HCT116 (cell line): ENCODE data around the gene FOXK1. TPM values are rescaled to one million over a fixed set of nuclear protein-coding genes. Genes with fewer than 3 reads are reported as not detected.

Source experiments
- ATAC-seq: fragments of 200-7000 bp; cut with Tn5 transposase; 2 replicates; pipeline ENCODE4 v1.9.1; 2020; ENCODE audit warnings: mild to moderate bottlenecking, moderate library complexity
- BruUV-seq: library from RNA; stranded (reverse); fragments of 400-500 nt; replicated peaks from 2 replicates; lab custom pipeline; 2021; lab: Mats Ljungman, UMichigan
- CTCF ChIA-PET: fragments of 300-600 bp; sonication (Branson Sonifier 250); formaldehyde crosslinking; loops from one replicate; lab custom pipeline; 2021; ENCODE audit warnings: antibody characterized with exemption; lab: Charles Lee
- POLR2A ChIA-PET: fragments of 300-600, 350-600 bp; sonication (Branson Sonifier 250); formaldehyde crosslinking; loops from one replicate; lab custom pipeline; 2021; ENCODE audit warnings: antibody characterized with exemption; lab: Charles Lee
- RAD21 ChIA-PET, 2 experiments: fragments of 300-600 bp; sonication (Branson Sonifier 250); formaldehyde crosslinking; loops; one replicate each; lab custom pipeline; 2023; ENCODE audit warnings: low total read pairs in 2 of 2; ENCODE audit not compliant: uncharacterized antibody in 2 of 2, unreplicated experiment in 2 of 2, low non-redundant PET in 1 of 2; lab: Charles Lee
- DNase-seq: peaks from one replicate; pipeline ENCODE4 v3.0.0-alpha.2; 2010; ENCODE audit warnings: low read depth, low spot score
- H2AFZ ChIP-seq: fragments of 200-600 bp; shearing (Covaris generic), sonication (generic); 2 replicates; pipeline ENCODE4 v1.6.1; 2017; ENCODE audit warnings: low read depth, mixed run types, mixed read lengths, antibody characterized with exemption, low read length; ENCODE audit not compliant: poor library complexity, severe bottlenecking
- H3K27ac ChIP-seq: 2 replicates; pipeline ENCODE4 v1.5.1; 2012; ENCODE audit warnings: low read depth, low read length
- H3K27me3 ChIP-seq: fragments of 200-600 bp; sonication (generic); 2 replicates; pipeline ENCODE4 v1.6.1; 2016; ENCODE audit warnings: mixed run types, low read length, mixed read lengths; ENCODE audit not compliant: insufficient read depth
- H3K36me3 ChIP-seq, 2 experiments: fragments of 200-500 bp in 1 of 2; fragments of 200-600 bp in 1 of 2; sonication (Bioruptor generic) in 1 of 2; sonication (generic) in 1 of 2; 2 replicates each; pipeline versions ENCODE4 v1.5.1 to v1.6.1; 2014 to 2016; ENCODE audit warnings: low read length in 2 of 2, inconsistent platforms in 1 of 2, mixed read lengths in 1 of 2, mixed run types in 1 of 2; ENCODE audit not compliant: insufficient read depth in 2 of 2, control insufficient read depth in 1 of 2
- H3K4me1 ChIP-seq, 2 experiments: fragments of 200-600 bp in 1 of 2; sonication (generic) in 1 of 2; 2 replicates each; pipeline versions ENCODE4 v1.5.1 to v1.6.1; 2012 to 2017; ENCODE audit warnings: low read length in 2 of 2, inconsistent platforms in 1 of 2, mild to moderate bottlenecking in 1 of 2, mixed read lengths in 1 of 2, mixed run types in 1 of 2, moderate library complexity in 1 of 2; ENCODE audit not compliant: insufficient read depth in 2 of 2, control insufficient read depth in 1 of 2
- H3K4me2 ChIP-seq: fragments of 200-600 bp; sonication (generic); 2 replicates; pipeline ENCODE4 v1.6.1; 2017; ENCODE audit warnings: mixed run types, low read length, mixed read lengths
- H3K4me3 ChIP-seq, 2 experiments: fragments of 200-600 bp in 1 of 2; sonication (generic) in 1 of 2; replicated peaks in 1 of 2; 2 replicates each; pipeline ENCODE4 v1.5.1; 2011 to 2016; ENCODE audit warnings: low read length in 2 of 2, control low read depth in 1 of 2, low read depth in 1 of 2, mild to moderate bottlenecking in 1 of 2, mixed read lengths in 1 of 2, mixed run types in 1 of 2
- H3K79me2 ChIP-seq: fragments of 200-600 bp; sonication (generic); 2 replicates; pipeline ENCODE4 v1.6.1; 2017; ENCODE audit warnings: mild to moderate bottlenecking, mixed run types, low read length, moderate library complexity, mixed read lengths; ENCODE audit not compliant: insufficient read depth
- H3K9ac ChIP-seq: fragments of 200-600 bp; sonication (generic); 2 replicates; pipeline ENCODE4 v1.6.1; 2016; ENCODE audit warnings: low read length, mixed read lengths
- H3K9me2 ChIP-seq: fragments of 200-600 bp; sonication (generic), shearing (Covaris generic); 2 replicates; pipeline ENCODE4 v1.6.1; 2017; ENCODE audit warnings: mixed run types, mild to moderate bottlenecking, moderate library complexity; ENCODE audit not compliant: insufficient read depth
- H3K9me3 ChIP-seq, 2 experiments: fragments of 200-500 bp in 1 of 2; fragments of 200-600 bp in 1 of 2; sonication (Bioruptor generic) in 1 of 2; sonication (generic) in 1 of 2; 2 replicates each; pipeline ENCODE4 v1.6.1; 2014 to 2017; ENCODE audit warnings: low read length in 2 of 2, mixed read lengths in 2 of 2, inconsistent platforms in 1 of 2, low read depth in 1 of 2, mild to moderate bottlenecking in 1 of 2, mixed run types in 1 of 2, moderate library complexity in 1 of 2; ENCODE audit not compliant: control insufficient read depth in 1 of 2, insufficient read depth in 1 of 2
- H4K20me1 ChIP-seq: fragments of 200-600 bp; sonication (generic), shearing (Covaris generic); 2 replicates; pipeline ENCODE4 v1.6.1; 2017; ENCODE audit warnings: mixed run types, mild to moderate bottlenecking, moderate library complexity; ENCODE audit not compliant: insufficient read depth
- EGR1 ChIP-seq: IDR thresholded peaks from 2 replicates; pipeline ENCODE4 v1.6.1; 2012; ENCODE audit warnings: low read depth
- ELF1 ChIP-seq: IDR thresholded peaks from 2 replicates; pipeline ENCODE4 v1.6.1; 2012; ENCODE audit warnings: low read depth, borderline replicate concordance
- EZH2 ChIP-seq: fragments of 200-600 bp; sonication (generic); IDR thresholded peaks from 2 replicates; pipeline ENCODE4 v1.6.1; 2017; ENCODE audit warnings: antibody characterized with exemption, mixed run types
- EZH2phosphoT487 ChIP-seq: fragments of 200-600 bp; IDR thresholded peaks from 2 replicates; pipeline ENCODE4 v1.6.1; 2018; ENCODE audit warnings: antibody characterized with exemption, borderline replicate concordance
- FOSL1 ChIP-seq: IDR thresholded peaks from 2 replicates; pipeline ENCODE4 v1.6.1; 2012; ENCODE audit warnings: low read depth
- JUND ChIP-seq: IDR thresholded peaks from 2 replicates; pipeline ENCODE4 v1.6.1; 2012
- POLR2AphosphoS5 ChIP-seq: IDR thresholded peaks from 2 replicates; pipeline ENCODE4 v1.6.1; 2011; ENCODE audit warnings: mild to moderate bottlenecking, low read depth, low read length, moderate library complexity
- REST ChIP-seq: IDR thresholded peaks from 2 replicates; pipeline ENCODE4 v1.6.1; 2012; ENCODE audit warnings: low read depth
- SIN3A ChIP-seq: IDR thresholded peaks from 2 replicates; pipeline ENCODE4 v1.6.1; 2012; ENCODE audit warnings: low read depth
- SP1 ChIP-seq: IDR thresholded peaks from 2 replicates; pipeline ENCODE4 v1.6.1; 2012; ENCODE audit warnings: low read depth
- SRF ChIP-seq: IDR thresholded peaks from 2 replicates; pipeline ENCODE4 v1.6.1; 2012; ENCODE audit warnings: low read depth
- TCF7L2 ChIP-seq: IDR thresholded peaks from 2 replicates; pipeline ENCODE4 v1.7.0; 2011; ENCODE audit warnings: borderline replicate concordance, inconsistent platforms; ENCODE audit not compliant: insufficient read depth, insufficient read length; ENCODE audit errors: extremely low read depth
- YY1 ChIP-seq: IDR thresholded peaks from 2 replicates; pipeline ENCODE4 v1.6.1; 2011; ENCODE audit warnings: low read length, low read depth, moderate library complexity, mild to moderate bottlenecking; ENCODE audit not compliant: insufficient replicate concordance; ENCODE audit errors: extremely low read depth
- ZFX ChIP-seq: fragments of 450-650 bp; IDR thresholded peaks from 2 replicates; pipeline ENCODE4 v1.6.1; 2017
- ZNF274 ChIP-seq: fragments of 200-500 bp; sonication (Bioruptor generic); IDR thresholded peaks from 2 replicates; pipeline ENCODE4 v1.6.1; 2014; ENCODE audit warnings: mild to moderate bottlenecking, low read depth, low read length, inconsistent platforms
- intact Hi-C: fragments of 100-400 bp; cut with micrococcal nuclease; formaldehyde crosslinking; loops from 2 replicates; pipeline ENCODE4 v1.10.0; 2022
- total RNA-seq: library from RNA; stranded (reverse); gene quantifications from one replicate; pipeline ENCODE4 v1.2.1, GENCODE V29; 2021; ENCODE audit not compliant: unreplicated experiment

The FOXK1 gene
- total RNA-seq, 1 experiment from 2014 or later: 60.5 TPM

GRCh38 chr7:4655311-4655710 is 26.8 kb upstream of the FOXK1 start:
- Histone ChIP-seq H3K27ac (no peak overlapping the region), H3K27me3 (no peaks in the 10 kb centered on the region), H3K4me2 (no peak overlapping the region), H3K79me2 (no peaks in the 10 kb centered on the region), H3K9me2 (no peaks in the 10 kb centered on the region), H3K36me3 (no peaks in the 10 kb centered on the region), H4K20me1 (no peaks in the 10 kb centered on the region), H3K9me3 (peaks cover 0 to 4% of the 10 kb centered on the region in 2 experiments; a peak in 1 of 4 replicates), H2AFZ (no peak overlapping the region), H3K9ac (no peak overlapping the region), H3K4me1 (no peaks in the 10 kb centered on the region; a peak in 1 of 4 replicates), H3K4me3 (no peak overlapping the region)
- no peak for ATAC-seq
- intact Hi-C loops: no loop called here
- no TSS peak for BruUV-seq
- no peak for DNase-seq
- ChIA-PET POLR2A (no interaction called here), CTCF (no interaction called here), RAD21 (no interaction called here)
- TF ChIP-seq EGR1 (no peak), FOSL1 (no peak), ELF1 (no peak), ZNF274 (no peak), SP1 (no peak), POLR2AphosphoS5 (no peak), JUND (no peak), SIN3A (no peak), SRF (no peak), ZFX (no peak), YY1 (no peak), TCF7L2 (no peak), EZH2phosphoT487 (no peak), REST (no peak), EZH2 (no peak)
